Activated CD4-positive, CD25-positive, alpha-beta regulatory T cell treated with anti-CD3 and anti-CD28 coated beads, Interleukin-2, amount 50 U/mL, for 16 hours (primary cell): ENCODE measurements around the gene PAK2.
A peak's percentile ranks its signal among the peaks of the same experiment; 100 is the strongest.
"Not testable (repeated sequence)": the region's sequence is repeated elsewhere in the genome, so short reads cannot be mapped to it uniquely, and the experiment has no call there.

Experiments used
- DNase-seq: peaks from one replicate; pipeline ENCODE4 v3.0.0-alpha.2; 2020; ENCODE audit warnings: low read depth, low spot score

The PAK2 gene

DNA sequence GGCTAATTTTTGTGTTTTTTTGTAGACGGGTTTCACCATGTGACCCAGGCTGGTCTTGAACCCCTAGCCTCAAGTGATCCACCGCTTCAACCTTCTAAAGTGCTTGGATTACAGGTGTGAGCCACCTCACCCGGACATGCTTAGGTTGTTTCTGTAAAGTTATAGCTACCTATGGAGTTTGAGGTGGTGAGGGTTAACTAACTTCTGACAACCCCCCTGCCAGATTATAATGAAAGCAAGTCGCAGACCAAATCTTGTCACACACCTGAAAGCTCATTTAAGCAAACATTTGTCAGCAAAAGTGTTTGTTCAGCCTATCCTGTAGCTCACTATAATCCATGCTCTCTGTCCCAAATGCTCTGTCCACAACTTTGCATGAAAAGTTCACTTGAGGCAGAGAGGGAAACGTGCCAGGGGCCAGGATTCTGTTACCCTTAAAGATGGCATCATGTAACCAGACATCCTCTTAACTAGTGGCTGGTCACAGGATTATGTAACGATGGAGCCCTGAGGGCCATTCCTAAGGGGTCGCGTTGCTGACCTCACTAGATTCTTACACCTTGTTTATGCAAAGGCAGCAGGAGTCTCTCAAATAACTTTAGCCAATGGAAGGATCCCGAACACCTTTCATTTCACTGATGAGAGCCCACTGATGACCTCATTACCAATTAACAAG is 103.9 kb downstream of the PAK2 start:
- no peak for DNase-seq

- DNase-seq, result not testable (repeated sequence)
Observed at GRCh38 chr3:196844235-196845219, 104.9 kb downstream of the PAK2 start.

GRCh38 chr3:196848375-196848774 is 108.7 kb downstream of the PAK2 start:
- DNase-seq, result not testable (repeated sequence)

- DNase-seq, result no peak
Observed at GRCh38 chr3:196849180-196849741, 109.6 kb downstream of the PAK2 start.

- not testable (repeated sequence) for DNase-seq
Observed at GRCh38 chr3:196863000-196863399, 123.3 kb downstream of the PAK2 start.

DNA sequence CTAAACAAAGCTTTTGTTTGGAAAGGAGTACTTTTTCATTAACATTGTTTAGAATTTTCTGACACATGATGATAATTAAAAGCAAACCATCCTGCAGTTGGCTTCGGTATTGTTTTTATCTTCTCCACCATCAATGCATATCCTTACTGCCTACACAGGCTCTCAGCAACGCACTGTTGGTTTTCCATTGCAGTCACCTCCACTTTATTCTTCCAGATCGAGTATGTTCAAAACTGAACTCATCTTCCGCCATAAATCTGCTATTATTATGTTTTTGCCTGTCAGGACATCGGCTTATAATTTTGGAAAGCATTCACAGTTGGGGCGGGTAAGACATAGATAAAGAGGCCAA is 127.5 kb downstream of the PAK2 start:
- no peak for DNase-seq

DNA sequence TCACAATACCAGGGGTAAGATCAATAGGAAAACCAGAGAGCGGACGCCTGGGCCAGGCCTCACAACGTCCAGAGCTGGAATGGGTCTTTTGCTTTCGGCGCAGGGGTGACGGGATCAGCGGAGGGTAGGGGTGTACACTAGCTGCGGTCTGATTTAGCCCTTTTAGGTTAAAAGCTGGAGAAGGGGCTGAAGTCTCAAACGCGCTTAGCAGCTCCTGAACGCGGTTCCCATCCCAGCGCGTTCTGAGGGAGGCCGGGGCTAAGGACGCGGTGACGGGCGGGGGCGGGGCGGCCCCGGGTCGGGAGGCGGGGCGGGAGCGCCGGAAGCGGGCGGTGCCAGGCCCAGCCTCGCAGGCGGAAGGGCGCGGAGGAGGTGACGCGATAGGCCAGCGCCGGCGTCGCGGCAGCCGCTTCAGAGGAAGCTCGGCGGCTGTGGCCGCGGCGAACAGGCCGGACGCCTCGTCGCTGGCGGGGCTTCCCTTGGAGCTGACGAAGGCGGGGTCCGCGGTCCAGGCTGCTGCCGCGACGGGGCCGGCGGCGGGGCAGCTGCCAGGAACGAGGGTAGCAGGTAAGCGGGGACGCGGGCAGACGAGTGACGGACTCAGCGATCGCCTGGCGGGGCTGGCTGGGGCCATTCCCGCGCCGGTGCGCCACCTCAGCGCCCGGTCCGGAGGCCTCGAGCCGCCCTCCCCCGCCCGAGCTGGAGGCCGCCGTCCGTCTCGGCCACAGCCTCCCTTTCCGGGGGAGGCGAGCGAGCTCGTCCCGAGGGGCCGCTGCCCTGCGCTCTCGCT is 128.0 kb downstream of the PAK2 start, which contains the start of gene SENP5:
SENP5 (plus strand) TSS at position 414 of the 790 bp plus-strand sequence. CDS start 17,262 bp downstream, outside the sequence.
- peak; percentile 79 for DNase-seq

DNA sequence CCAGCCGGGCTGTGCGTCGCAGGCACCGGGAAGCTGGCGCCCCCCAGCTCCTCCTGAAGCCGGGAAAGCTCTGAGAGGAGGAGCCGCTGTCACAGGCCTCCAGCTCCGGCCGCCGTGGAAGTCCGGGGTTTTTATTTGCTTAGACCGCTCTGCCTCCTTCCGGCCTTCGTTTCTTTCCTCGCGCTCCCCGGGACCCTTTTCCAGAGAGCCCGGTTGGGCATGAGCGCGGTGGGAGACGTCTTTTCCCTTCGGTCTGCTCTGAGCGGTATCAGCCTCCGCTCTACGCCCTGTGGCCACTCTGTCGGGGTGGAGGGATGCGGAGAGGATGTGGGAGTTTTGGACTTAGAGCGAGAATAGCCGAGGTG is 128.6 kb downstream of the PAK2 start:
- DNase-seq, result no peak

- DNase-seq, result no peak
Observed at GRCh38 chr3:196872316-196872715, 132.7 kb downstream of the PAK2 start.

- not testable (repeated sequence) for DNase-seq
Observed at GRCh38 chr3:196874511-196875094, 134.9 kb downstream of the PAK2 start.

DNA sequence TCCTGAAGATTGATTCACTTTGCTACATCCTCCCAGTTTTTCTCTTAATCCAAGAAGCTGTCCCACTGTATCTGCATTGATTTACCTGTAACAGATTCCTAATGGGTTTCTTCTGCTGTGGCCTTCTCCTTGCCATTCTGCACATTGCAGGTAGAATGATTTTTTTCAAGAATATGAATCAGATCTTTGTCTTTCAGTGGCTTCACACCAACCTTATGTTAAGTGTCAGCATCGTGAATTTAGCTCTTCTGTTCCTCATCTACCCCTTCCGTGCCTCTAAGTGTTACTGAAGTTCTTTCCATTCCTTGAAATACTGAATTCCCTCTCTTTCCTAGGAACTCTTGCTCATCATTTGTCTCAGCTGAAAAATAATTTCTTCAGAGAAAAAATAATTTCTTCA is 135.6 kb downstream of the PAK2 start:
- DNase-seq, result no peak
